DMS114 treated with DMSO at 0.1 percent for 48 hours (cell line): Measurements from ENCODE around the gene AKR1C3.
"Not testable (repeated sequence)": the region's sequence is repeated elsewhere in the genome, so short reads cannot be mapped to it uniquely, and the experiment has no call there.

Source experiments
- DNase-seq: peaks from one replicate; lab custom pipeline; 2025; ENCODE audit not compliant: unreplicated experiment; lab: John Stamatoyannopoulos, UW

Gene AKR1C3

GRCh38 chr10:5136468-5137087 lies 42.4 kb downstream of the AKR1C3 start:
- no peak for DNase-seq

- DNase-seq: not testable (repeated sequence)
These were observed 43.5 kb downstream of the AKR1C3 start for GRCh38 chr10:5137699-5138098.

- DNase-seq: no peak
These were observed 48.0 kb downstream of the AKR1C3 start for GRCh38 chr10:5142199-5142598.

GRCh38 chr10:5143137-5143536 lies 48.9 kb downstream of the AKR1C3 start:
- no peak for DNase-seq

GRCh38 chr10:5146920-5147254 lies 52.7 kb downstream of the AKR1C3 start:
- DNase-seq: no peak

GRCh38 chr10:5147255-5147980 lies 53.2 kb downstream of the AKR1C3 start:
- DNase-seq: no peak

GRCh38 chr10:5147981-5148677 lies 53.9 kb downstream of the AKR1C3 start:
- DNase-seq: no peak

GRCh38 chr10:5148678-5149032 lies 54.4 kb downstream of the AKR1C3 start:
- no peak for DNase-seq

- DNase-seq: no peak
These were observed 56.9 kb downstream of the AKR1C3 start for GRCh38 chr10:5151076-5151475.

GRCh38 chr10:5155951-5156350 lies 61.7 kb downstream of the AKR1C3 start:
- no peak for DNase-seq
